CD4-positive, alpha-beta T cell treated with Interleukin-15 for 1 hour (primary cell): ENCODE results near the gene FRRS1L.

Source experiments
- DNase-seq: peaks from one replicate; pipeline ENCODE4 v3.0.0-alpha.2; 2020

FRRS1L gene

GRCh38 chr9:109100543-109101201 is 66.4 kb downstream of the FRRS1L start:
- DNase-seq: no peak

- no peak for DNase-seq
Measured at GRCh38 chr9:109098960-109099308, 68.1 kb downstream of the FRRS1L start.

GRCh38 chr9:109098171-109098959 is 68.7 kb downstream of the FRRS1L start:
- DNase-seq: no peak

GRCh38 chr9:109097146-109097545 is 69.9 kb downstream of the FRRS1L start:
- DNase-seq: no peak

- no peak for DNase-seq
Measured at GRCh38 chr9:109095321-109095720, 71.7 kb downstream of the FRRS1L start.

GRCh38 chr9:109094268-109094667 is 72.8 kb downstream of the FRRS1L start:
- DNase-seq: no peak

GRCh38 chr9:109092587-109092986 is 74.5 kb downstream of the FRRS1L start:
- DNase-seq: no peak

GRCh38 chr9:109092051-109092580 is 74.9 kb downstream of the FRRS1L start:
- DNase-seq: no peak

- DNase-seq: no peak
Measured at GRCh38 chr9:109088221-109088620, 78.8 kb downstream of the FRRS1L start.

GRCh38 chr9:109087795-109088194 is 79.3 kb downstream of the FRRS1L start:
- DNase-seq: no peak

- no peak for DNase-seq
Measured at GRCh38 chr9:109086221-109086620, 80.8 kb downstream of the FRRS1L start.

- no peak for DNase-seq
Measured at GRCh38 chr9:109085510-109085909, 81.5 kb downstream of the FRRS1L start.

GRCh38 chr9:109083813-109084405 is 83.1 kb downstream of the FRRS1L start:
- DNase-seq: no peak

- DNase-seq: no peak
Measured at GRCh38 chr9:109083141-109083540, 83.9 kb downstream of the FRRS1L start.

- no peak for DNase-seq
Measured at GRCh38 chr9:109082091-109082620, 84.9 kb downstream of the FRRS1L start.
